Measurements from ENCODE around the gene PCNX3.
"Not testable (repeated sequence)": the region's sequence is repeated elsewhere in the genome, so short reads cannot be mapped to it uniquely, and the experiment has no call there.

The PCNX3 gene

GRCh38 chr11:65658174-65659021, 42.8 kb downstream of the PCNX3 start:
- DNase-seq = no peak

- DNase-seq = no peak
Observed at GRCh38 chr11:65660038-65660437, 44.5 kb downstream of the PCNX3 start.

DNA sequence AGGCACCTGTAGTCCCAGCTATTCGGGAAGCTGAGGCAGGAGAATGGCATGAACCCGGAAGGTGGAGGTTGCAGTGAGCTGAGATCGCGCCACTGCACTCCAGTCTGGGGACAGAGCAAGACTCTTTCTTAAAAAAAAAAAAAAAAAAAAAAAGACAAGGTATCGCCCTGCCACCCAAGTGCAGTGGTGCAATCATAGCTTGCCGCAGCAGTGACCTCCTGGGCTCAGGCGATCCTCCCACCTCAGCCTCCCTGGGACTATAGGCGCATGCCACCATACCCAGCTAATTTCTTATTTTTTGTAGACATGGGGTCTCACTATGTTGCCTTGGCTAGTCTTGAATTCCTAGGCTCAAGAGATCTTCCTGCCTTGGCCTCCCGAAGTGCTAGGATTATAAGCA, 45.3 kb downstream of the PCNX3 start:
- not testable (repeated sequence) for DNase-seq

GRCh38 chr11:65661599-65662246, 46.1 kb downstream of the PCNX3 start:
- DNase-seq = no peak

DNA sequence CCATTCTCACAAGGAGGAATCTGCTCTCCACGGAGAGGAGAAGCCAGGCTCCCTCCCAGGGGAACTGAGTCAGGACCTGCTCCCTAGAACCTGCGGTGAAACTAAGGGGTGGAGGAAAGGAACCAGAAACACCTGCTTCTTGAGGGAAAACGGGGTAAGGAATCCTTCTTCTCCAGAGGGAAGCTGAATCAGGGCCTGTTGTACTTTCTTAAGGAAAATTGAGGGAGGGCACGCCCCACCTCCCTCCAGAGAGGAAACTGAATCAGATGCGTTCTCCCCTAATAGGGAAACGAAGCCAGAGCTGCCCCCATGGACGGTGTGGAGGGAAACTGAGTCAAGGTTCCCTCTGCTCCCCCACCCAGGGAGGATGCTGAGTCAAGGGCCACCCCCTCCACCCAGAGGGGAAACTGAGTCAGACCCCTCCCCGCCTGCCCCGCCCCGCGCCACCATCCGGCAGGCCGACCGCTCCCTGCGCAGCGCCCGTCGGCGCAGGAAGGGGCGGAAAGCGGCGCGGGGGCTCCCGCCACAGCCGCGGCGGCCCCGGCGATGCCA, 46.7 kb downstream of the PCNX3 start:
- no peak for DNase-seq

GRCh38 chr11:65662799-65663638, 47.4 kb downstream of the PCNX3 start, which contains the start of gene RELA:
Gene RELA (minus strand): TSS chr11:65662916. CDS start chr11:65662832, 84 bp downstream.
- DNase-seq = peak; percentile 94

DNA sequence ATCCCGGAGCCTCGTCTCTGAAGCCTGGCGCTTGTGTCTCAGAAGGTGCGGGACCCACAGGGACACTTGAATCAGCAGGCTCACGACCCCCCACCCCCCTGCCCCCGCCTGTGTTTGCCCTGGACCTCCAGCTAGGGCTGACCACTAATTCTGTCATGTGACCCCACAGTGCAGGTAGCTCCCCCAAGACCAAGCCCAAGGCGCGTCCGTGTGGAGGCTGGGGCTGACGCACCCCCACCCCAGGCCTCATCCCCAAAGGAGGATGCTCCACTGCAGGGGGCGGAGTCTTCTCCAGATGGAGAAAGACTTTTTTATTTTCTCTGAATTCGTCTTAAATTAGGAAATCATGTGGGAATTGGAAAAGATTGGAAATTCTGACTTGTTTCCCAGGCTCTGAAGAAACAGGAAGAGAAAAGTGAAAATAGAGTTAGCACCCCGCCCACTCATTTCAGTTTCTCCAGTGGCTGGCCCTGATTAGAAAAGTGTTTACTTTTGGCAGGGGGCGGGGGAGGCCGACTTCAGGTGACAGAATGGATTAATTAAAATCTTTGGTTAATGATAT, 48.1 kb downstream of the PCNX3 start:
- DNase-seq = peak; percentile 60

DNA sequence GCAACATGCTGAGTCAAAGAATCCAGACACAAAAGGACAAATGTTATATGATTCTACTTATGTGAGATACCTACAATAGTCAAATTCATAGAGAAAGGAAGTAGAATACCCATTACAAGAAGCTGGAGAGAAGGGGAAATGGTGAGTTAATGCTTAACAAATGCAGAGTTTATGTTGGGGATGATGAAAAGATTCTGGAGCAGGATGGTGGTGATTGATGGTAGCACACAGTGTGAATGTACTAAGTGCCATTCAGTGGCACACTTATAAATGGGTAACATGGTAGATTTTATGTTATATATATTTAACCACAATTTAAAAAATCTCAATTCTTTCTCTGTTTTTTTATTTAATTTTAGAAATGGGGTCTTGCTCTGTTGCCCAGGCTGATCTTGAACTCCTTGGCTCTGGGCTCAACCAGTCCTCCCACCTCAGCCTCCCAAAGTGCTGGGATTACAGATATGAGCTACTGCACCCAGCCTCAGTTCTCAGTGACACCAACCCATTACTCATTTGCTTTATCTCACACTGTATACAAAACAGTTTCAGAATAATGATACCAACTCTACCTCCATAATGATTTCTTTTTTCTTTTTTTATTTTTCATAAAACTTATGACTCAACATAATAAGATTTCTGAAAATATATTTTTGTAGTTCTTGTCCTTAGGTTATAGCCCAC, 56.7 kb downstream of the PCNX3 start:
- no peak for DNase-seq

GRCh38 chr11:65672982-65673381, 57.4 kb downstream of the PCNX3 start:
- no peak for DNase-seq

GRCh38 chr11:65680192-65680743, 64.7 kb downstream of the PCNX3 start:
- no peak for DNase-seq

DNA sequence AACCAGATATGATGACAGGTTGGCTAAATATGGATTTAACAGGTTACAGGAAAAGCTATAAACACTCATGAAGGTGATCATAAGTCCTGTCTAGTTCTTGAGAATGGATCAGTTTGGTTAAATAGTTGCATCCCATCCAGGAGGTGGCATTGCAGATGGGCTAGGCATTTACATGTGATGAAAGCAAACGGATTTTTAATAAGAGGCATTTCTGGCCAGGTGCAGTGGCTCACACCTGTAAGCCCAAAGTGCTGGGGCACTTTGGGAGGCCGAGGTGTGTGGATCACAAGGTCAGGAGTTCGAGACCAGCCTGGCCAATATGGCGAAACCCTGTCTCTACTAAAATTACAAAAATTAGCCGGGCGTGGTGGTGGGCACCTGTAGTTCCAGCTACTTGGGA, 67.9 kb downstream of the PCNX3 start:
- not testable (repeated sequence) for DNase-seq

DNA sequence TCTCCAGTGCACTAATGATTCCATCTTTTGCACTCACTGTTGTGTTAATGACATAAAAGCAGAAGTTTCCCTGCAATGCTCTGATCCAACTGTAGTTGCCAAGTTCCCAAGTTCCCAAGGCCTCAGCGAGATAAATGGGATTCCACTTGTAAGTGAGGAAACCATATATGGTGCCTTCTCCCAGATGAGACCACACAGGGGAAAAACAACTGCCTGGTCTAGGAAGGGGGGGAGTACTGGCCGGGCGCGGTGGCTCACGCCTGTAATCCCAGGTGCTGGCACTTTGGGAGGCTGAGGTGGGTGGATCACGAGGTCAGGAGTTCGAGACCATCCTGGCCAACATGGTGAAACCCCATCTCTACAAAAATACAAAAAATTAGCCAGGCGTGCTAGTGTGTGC, 70.4 kb downstream of the PCNX3 start:
- no peak for DNase-seq

Measured in CD4-positive, alpha-beta T cell treated with Interleukin-21 for 1 hour (primary cell).